Erythroblast (primary cell): Measurements from ENCODE around the gene MS4A10.

ENCODE experiments used
- GATA1 ChIP-seq: IDR thresholded peaks from 2 replicates; pipeline ENCODE4 v1.6.1; 2011; ENCODE audit warnings: low read depth, mild to moderate bottlenecking, control low read depth, low read length, moderate library complexity
- POLR2A ChIP-seq: IDR thresholded peaks from 2 replicates; pipeline ENCODE4 v1.6.1; 2011; ENCODE audit warnings: mild to moderate bottlenecking, low read length

DNA sequence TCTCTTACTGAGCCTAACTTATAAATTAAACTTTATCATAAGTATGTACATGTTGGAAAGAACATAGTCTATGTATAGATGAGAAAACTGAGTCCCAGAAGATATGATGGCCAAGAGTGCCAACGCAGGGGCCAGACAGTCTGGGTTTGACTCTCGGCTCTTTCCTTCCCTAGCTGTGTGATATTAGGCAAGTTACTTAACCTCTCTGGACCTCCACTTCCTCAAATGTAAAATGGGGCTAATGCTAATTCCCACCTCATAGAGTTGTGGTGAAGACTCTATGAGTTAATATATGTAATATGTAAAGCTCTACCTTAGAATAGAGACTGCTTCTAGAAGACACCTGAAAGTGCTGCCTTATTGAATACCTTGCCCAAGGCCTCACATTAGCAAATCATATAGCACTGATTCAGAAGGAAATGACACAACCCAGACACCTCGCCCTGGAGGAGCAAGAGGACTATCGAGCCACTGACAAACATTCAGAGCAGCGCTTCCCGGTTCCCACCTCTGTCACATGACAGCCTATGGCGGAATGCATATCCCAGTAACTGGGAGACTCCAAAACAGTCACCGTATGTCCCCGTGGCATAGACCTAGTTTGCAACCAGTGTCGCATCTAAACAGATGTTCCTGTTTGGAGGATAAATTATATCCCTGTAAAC, 45.5 kb downstream of the MS4A10 start:
- TF ChIP-seq POLR2A: no peak
- TF ChIP-seq GATA1: no peak
